ENCODE results near the gene ABCC4. TPM values are rescaled to one million over a fixed set of nuclear protein-coding genes. Genes with fewer than 3 reads are reported as not detected.

Gene ABCC4
- total RNA-seq, 1 donor from 2014 or later: 13.3 TPM

DNA sequence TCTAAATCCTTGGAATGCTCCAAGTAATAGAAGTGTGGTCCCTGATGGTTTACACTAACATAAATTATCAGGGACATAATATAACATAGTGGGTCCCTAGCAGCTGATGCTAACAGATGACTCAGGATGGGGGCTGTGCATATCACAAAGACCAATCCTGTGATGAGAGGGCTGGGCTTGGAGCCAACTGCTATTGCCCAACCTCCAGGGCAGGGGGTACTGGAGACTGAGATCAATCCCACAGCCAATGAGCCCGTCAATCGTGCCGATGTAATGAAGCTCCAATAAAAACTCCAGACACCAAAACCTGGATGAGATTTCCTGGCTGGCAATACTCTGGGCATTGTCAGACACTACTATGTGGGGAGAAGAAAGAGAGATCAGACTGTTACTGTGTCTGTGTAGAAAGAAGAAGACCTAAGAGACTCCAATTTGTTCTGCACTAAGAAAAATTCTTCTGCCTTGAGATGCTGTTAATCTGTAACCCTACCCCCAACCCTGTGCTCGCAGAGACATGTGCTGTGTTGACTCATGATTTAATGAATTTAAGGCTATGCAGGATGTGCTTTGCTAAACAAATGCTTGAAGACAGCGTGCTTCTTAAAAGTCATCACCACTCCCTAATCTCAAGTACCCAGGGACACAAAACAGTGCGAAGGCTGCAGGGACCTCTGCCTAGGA, 33.4 kb downstream of the ABCC4 start:
- Histone ChIP-seq H3K4me1 (peaks cover 15% of the 10 kb centered on the region), H3K36me3 (no peaks in the 10 kb centered on the region), H3K27me3 (no peaks in the 10 kb centered on the region), H3K27ac (peak overlapping the region; percentile 56), H3K4me3 (no peak overlapping the region), H3K9me3 (no peaks in the 10 kb centered on the region)
- TF ChIP-seq, protein P1, sequence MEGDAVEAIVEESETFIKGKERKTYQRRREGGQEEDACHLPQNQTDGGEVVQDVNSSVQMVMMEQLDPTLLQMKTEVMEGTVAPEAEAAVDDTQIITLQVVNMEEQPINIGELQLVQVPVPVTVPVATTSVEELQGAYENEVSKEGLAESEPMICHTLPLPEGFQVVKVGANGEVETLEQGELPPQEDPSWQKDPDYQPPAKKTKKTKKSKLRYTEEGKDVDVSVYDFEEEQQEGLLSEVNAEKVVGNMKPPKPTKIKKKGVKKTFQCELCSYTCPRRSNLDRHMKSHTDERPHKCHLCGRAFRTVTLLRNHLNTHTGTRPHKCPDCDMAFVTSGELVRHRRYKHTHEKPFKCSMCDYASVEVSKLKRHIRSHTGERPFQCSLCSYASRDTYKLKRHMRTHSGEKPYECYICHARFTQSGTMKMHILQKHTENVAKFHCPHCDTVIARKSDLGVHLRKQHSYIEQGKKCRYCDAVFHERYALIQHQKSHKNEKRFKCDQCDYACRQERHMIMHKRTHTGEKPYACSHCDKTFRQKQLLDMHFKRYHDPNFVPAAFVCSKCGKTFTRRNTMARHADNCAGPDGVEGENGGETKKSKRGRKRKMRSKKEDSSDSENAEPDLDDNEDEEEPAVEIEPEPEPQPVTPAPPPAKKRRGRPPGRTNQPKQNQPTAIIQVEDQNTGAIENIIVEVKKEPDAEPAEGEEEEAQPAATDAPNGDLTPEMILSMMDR (IDR thresholded peaks at IDR 0.05): no peak
- no peak for DNase-seq (ENCODE audit: extremely low spot score in 2 of 2)
- intact Hi-C loops (cut with DNase I): no loop called here

DNA sequence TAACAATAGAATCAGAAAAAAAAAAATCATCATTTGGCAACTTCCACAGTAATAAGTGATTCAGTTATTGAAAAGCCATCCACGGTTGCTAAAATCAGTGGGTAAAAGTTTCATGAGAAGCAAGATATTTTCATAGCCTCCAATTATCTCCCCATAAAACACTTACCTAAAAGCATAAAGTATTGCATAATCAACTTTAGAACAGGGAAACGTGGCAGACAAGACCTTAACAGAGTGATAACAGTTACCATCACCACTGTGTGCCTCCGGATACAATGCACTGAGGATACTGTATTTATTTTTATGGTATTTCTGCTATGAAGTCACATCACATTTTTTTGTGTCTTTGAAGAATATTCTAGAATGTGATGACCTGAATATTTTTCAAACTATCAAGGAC, 37.0 kb downstream of the ABCC4 start:
- TF ChIP-seq POLR2AphosphoS5 (IDR thresholded peaks at IDR 0.05; ENCODE audit: insufficient read depth in 1 of 2, low read depth in 1 of 2) (no peak), POLR2A (IDR thresholded peaks at IDR 0.05) (no peak)
- TF ChIP-seq, protein P1 (IDR thresholded peaks at IDR 0.05): no peak
- Histone ChIP-seq H3K27ac (no peak overlapping the region), H3K4me3 (no peak overlapping the region), H3K4me1 (peaks cover 6% of the 10 kb centered on the region), H3K9me3 (no peaks in the 10 kb centered on the region), H3K36me3 (no peaks in the 10 kb centered on the region), H3K27me3 (no peaks in the 10 kb centered on the region)
- intact Hi-C loops (cut with DNase I): no loop called here
- no peak for DNase-seq (ENCODE audit: extremely low spot score in 2 of 2)

DNA sequence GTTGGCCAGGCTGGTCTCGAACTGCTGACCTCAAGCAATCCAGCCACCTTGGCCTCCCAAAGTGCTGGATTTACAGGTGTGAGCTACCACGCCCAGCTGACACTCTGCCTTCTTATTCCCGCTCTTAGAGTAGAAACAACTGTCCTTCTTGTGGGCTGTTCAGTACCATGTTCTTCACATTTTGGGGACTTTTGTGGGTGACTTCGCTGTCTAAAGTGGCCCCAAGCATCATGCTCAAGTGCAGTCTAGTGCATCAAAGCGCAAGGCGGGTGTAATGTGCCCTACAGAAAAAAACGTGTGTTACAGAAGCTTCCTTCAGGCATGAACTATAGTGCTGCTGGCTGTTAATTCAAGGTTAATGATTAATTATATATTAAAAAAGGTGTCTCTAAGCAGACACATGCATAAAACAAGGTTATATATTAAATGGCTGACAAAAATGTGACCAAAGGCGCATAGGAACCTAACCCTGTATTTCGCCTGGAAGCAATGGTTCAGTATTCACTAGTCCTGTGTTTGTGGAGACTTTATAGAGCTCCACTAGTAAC, 38.3 kb downstream of the ABCC4 start:
- TF ChIP-seq, protein P1 (IDR thresholded peaks at IDR 0.05): no peak
- TF ChIP-seq POLR2AphosphoS5 (IDR thresholded peaks at IDR 0.05; ENCODE audit: insufficient read depth in 1 of 2, low read depth in 1 of 2): no peak
- no peak for TF ChIP-seq POLR2A (IDR thresholded peaks at IDR 0.05)
- H3K36me3 ChIP-seq: no peaks in the 10 kb centered on the region
- no peak overlapping the region for H3K4me3 ChIP-seq
- no peaks in the 10 kb centered on the region for H3K27me3 ChIP-seq
- H3K27ac ChIP-seq: no peak overlapping the region
- H3K9me3 ChIP-seq: no peaks in the 10 kb centered on the region
- intact Hi-C loops (cut with DNase I): no loop called here
- H3K4me1 ChIP-seq: peaks cover 6% of the 10 kb centered on the region
- no peak for DNase-seq (ENCODE audit: extremely low spot score in 2 of 2)

DNA sequence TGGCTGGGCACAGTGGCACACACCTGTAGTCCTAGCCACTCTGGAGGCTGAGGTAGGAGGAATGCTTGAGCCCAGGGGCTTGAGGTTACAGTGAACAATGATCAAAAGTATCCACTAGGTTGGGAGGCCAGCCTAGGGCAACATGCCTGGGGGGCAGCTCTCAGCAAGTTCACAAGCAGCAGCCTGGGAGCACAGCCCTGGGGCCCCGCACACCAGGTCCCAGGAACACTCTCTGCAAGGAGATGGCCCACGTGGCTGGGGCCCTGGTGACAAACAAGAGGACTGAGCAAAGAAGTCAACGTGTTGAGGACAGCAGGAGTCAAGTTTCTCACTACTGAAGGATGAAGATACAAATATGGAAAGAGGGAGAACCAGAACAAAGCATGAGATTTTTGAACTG, 39.3 kb downstream of the ABCC4 start:
- intact Hi-C loops (cut with DNase I): no loop called here
- H3K27me3 ChIP-seq: no peaks in the 10 kb centered on the region
- no peaks in the 10 kb centered on the region for H3K9me3 ChIP-seq
- DNase-seq (ENCODE audit: extremely low spot score in 2 of 2): no peak
- no peak overlapping the region for H3K27ac ChIP-seq
- TF ChIP-seq POLR2A (IDR thresholded peaks at IDR 0.05) (no peak), POLR2AphosphoS5 (IDR thresholded peaks at IDR 0.05; ENCODE audit: insufficient read depth in 1 of 2, low read depth in 1 of 2) (no peak)
- TF ChIP-seq, protein P1 (IDR thresholded peaks at IDR 0.05): no peak
- no peaks in the 10 kb centered on the region for H3K36me3 ChIP-seq
- H3K4me1 ChIP-seq: no peaks in the 10 kb centered on the region
- no peak overlapping the region for H3K4me3 ChIP-seq

DNA sequence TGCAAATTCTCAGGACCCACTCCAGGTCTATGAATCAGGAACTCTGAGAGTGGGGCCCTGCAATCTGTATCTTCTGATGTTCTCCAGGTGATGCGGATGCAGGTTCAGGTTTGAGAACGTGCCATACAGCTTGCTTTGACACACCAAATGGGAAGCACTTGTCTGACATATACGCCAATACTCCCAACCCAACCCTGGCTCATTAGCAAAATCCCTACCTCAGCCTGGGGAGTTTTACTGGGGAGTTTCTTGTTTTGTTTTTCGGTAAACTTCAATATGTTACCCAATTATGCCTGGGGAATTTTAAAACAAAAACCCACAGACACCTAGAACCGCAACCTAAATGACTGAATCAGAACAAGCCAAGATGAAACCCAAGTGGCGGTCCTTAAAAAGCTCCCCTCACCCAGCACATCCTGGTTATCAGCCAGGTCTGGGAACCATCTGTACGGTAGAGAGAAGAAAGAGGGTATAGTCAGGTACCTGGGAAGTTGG, 41.2 kb downstream of the ABCC4 start:
- no peak overlapping the region for H3K27ac ChIP-seq
- no peaks in the 10 kb centered on the region for H3K27me3 ChIP-seq
- DNase-seq (ENCODE audit: extremely low spot score in 2 of 2): no peak
- no peaks in the 10 kb centered on the region for H3K9me3 ChIP-seq
- no peaks in the 10 kb centered on the region for H3K4me1 ChIP-seq
- TF ChIP-seq POLR2A (IDR thresholded peaks at IDR 0.05) (no peak), POLR2AphosphoS5 (IDR thresholded peaks at IDR 0.05; ENCODE audit: insufficient read depth in 1 of 2, low read depth in 1 of 2) (no peak)
- TF ChIP-seq, protein P1 (IDR thresholded peaks at IDR 0.05): no peak
- no peak overlapping the region for H3K4me3 ChIP-seq
- intact Hi-C loops (cut with DNase I): no loop called here
- H3K36me3 ChIP-seq: no peaks in the 10 kb centered on the region

All from vagina (tissue), 2 donors.